Fibroblast of lung (primary cell): ENCODE data around the gene PIAS1.

Source experiments
- EZH2 ChIP-seq: IDR thresholded peaks from 2 replicates; pipeline ENCODE4 v1.5.1; 2012; ENCODE audit warnings: low read length, control low read depth, mild to moderate bottlenecking; ENCODE audit errors: missing control alignments
- TF ChIP-seq, protein P1 (sequence below), 2 donors: IDR thresholded peaks in 1 of 2; conservative IDR thresholded peaks in 1 of 2; 1 replicate in 1 of 2; 2 replicates in 1 of 2; pipeline ENCODE4 v1.5.1; 2011 to 2012; ENCODE audit warnings: low read length in 2 of 2, control low read depth in 1 of 2, inconsistent platforms in 1 of 2, low read depth in 1 of 2, mild to moderate bottlenecking in 1 of 2

DNA sequence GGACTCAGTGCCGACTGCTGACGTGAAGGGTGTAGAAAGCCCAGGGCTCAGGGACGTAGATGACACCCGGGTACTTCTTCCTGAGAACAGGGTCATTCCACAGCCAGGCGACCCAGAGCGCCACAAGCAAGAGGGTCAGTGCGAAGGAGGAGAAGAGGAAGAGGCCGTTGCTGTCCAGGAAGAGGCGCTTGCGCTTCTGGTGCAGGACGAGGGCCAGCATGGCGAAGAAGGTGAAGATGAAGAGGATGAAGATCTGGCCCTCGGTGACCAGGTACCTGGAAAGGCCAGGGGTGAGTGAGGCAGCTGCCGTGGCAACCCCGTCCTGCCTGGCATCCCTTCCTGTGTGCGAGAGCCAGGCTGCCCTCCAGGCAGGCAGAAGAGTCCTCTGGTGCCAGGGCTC is 154.0 kb downstream of the PIAS1 start:
- TF ChIP-seq, protein P1, sequence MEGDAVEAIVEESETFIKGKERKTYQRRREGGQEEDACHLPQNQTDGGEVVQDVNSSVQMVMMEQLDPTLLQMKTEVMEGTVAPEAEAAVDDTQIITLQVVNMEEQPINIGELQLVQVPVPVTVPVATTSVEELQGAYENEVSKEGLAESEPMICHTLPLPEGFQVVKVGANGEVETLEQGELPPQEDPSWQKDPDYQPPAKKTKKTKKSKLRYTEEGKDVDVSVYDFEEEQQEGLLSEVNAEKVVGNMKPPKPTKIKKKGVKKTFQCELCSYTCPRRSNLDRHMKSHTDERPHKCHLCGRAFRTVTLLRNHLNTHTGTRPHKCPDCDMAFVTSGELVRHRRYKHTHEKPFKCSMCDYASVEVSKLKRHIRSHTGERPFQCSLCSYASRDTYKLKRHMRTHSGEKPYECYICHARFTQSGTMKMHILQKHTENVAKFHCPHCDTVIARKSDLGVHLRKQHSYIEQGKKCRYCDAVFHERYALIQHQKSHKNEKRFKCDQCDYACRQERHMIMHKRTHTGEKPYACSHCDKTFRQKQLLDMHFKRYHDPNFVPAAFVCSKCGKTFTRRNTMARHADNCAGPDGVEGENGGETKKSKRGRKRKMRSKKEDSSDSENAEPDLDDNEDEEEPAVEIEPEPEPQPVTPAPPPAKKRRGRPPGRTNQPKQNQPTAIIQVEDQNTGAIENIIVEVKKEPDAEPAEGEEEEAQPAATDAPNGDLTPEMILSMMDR (conservative IDR thresholded peaks at IDR 0.05 in 1 of 2, IDR thresholded peaks at IDR 0.05 in 1 of 2; ENCODE audit: low read depth in 1 of 2, low read length in 2 of 2), result no peak
- no peak for TF ChIP-seq EZH2
